ENCODE measurements around the gene OGA.
A peak's percentile ranks its signal among the peaks of the same experiment; 100 is the strongest.

The OGA gene

DNA sequence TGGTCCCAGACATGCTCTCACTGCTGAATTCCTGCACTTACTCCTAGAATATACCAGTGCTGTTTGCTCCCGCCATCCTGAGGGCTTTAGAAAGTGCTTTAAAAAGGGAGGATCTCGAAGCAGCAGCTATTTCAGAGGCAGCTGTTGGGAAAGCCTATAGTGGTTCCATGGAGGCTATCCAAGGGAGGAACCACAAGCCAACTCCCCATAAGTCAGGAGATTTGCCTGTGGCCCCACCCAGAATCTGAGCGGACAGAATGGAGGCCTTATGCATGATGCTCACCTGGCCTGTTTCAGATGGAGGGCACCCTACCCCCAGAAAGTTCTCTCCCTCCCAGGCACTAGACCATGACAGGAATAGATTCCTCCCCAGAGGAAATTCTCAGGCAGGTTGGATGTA lies 27.6 kb upstream of the OGA start:
- WGBS (ENCODE audit: insufficient coverage, insufficient read length) = no CpG with 5 or more reads among the region's 3 CpGs
- Histone ChIP-seq H3K36me3 (ENCODE audit: control insufficient read depth, insufficient read depth, low read length) (no peaks in the 10 kb centered on the region), H3K27ac (ENCODE audit: low read length) (no peak overlapping the region), H3K4me1 (ENCODE audit: control insufficient read depth, insufficient read depth, low read length) (peaks cover 3% of the 10 kb centered on the region; the same call in 1 of the 2 replicates), H3K9me3 (ENCODE audit: control insufficient read depth, insufficient read depth, low read length) (no peaks in the 10 kb centered on the region), H3K27me3 (ENCODE audit: control insufficient read depth, insufficient read depth, low read length) (no peaks in the 10 kb centered on the region; the same call in 1 of the 2 replicates), H3K4me3 (ENCODE audit: low read length) (no peak overlapping the region)
- no peak for DNase-seq (ENCODE audit: low read depth, low spot score)

DNA sequence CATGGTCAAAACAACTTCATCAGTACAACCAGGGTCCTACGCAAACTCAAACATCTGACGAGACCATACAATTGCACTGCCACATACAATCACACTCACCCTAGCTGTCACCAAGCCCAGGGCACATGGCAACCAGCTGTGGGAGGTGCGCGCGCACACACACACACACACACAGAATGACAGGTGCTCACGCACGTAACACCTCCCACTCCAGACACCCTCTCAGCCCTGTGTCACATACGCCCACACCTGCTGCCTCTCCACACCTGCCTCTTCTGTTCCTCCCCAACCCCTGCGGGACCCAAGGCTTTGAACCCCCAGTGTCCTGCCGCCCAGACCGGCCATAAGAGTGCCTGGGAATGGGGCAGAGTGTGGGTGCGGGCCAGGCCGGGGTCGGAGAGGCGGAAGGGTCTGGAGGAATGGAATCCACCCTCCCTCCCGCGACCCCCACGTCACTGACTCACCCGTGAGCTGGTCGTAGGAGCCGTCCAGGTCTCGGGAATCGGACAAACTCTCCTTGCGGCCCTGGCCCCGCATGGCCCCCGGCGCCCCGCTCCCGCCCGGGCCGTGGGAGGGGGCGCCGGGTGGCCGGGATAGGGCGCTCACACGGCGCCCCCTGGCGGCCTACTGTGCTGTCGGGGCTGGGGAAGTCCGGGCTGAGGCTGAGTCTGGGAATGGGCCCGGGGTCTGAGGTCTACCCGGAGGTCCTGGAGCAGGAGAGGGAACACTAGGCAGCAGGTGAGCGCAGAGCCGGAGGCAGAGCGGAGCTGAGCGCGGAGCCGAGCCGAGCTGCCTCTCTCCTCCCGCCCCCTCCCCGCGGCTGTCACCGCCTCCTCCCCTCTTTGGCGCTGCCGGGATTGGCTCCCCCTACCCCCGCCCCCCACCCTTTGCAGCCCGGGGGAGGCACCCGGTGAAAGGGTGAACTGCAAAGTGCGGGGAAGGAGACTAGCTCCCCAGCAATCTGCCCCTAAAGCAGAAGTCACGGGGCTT lies 25.1 kb upstream of the OGA start, which contains the start of gene KCNIP2:
TSS of gene KCNIP2 (minus strand) at position 769 of the 990 bp plus-strand sequence. CDS start at position 537, 232 bp downstream.
- Histone ChIP-seq H3K4me3 (ENCODE audit: low read length) (peak within 1 kb of the TSS; percentile 44; the same call in 1 of the 2 replicates), H3K4me1 (ENCODE audit: control insufficient read depth, insufficient read depth, low read length) (peaks cover 4% of the 10 kb centered on the region; the same call in 1 of the 2 replicates), H3K27me3 (ENCODE audit: control insufficient read depth, insufficient read depth, low read length) (no peaks in the 10 kb centered on the region; the same call in 1 of the 2 replicates), H3K36me3 (ENCODE audit: control insufficient read depth, insufficient read depth, low read length) (no peaks in the 10 kb centered on the region), H3K27ac (ENCODE audit: low read length) (no peak within 1 kb of the TSS), H3K9me3 (ENCODE audit: control insufficient read depth, insufficient read depth, low read length) (no peaks in the 10 kb centered on the region)
- peak; percentile 70 for DNase-seq (ENCODE audit: low read depth, low spot score)
- no CpG with 5 or more reads among the region's 60 CpGs for WGBS (ENCODE audit: insufficient coverage, insufficient read length)

DNA sequence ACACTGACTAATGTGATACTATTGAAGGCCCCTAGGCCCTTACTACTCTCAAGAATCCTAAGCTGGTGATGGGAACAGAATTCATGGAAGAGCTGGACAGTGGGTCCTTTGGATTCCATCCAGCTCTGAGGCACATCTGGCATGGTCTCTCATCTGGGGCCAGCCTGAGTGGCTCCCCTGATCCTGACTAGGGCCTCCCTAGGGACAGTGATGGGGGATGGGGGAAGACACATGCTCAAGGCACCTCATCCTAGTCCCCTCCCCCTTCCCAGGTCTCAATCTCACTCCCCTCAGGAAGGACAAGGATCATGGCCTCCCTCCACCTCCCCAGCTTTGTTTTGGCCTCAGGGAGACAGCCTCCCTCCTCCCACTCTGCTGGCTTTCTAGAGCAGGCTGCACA lies 23.6 kb upstream of the OGA start:
- Histone ChIP-seq H3K9me3 (ENCODE audit: control insufficient read depth, insufficient read depth, low read length) (no peaks in the 10 kb centered on the region), H3K27ac (ENCODE audit: low read length) (no peak overlapping the region), H3K27me3 (ENCODE audit: control insufficient read depth, insufficient read depth, low read length) (no peaks in the 10 kb centered on the region; the same call in 1 of the 2 replicates), H3K36me3 (ENCODE audit: control insufficient read depth, insufficient read depth, low read length) (no peaks in the 10 kb centered on the region), H3K4me1 (ENCODE audit: control insufficient read depth, insufficient read depth, low read length) (peaks cover 4% of the 10 kb centered on the region; the same call in 1 of the 2 replicates), H3K4me3 (ENCODE audit: low read length) (no peak overlapping the region)
- no peak for DNase-seq (ENCODE audit: low read depth, low spot score)

DNA sequence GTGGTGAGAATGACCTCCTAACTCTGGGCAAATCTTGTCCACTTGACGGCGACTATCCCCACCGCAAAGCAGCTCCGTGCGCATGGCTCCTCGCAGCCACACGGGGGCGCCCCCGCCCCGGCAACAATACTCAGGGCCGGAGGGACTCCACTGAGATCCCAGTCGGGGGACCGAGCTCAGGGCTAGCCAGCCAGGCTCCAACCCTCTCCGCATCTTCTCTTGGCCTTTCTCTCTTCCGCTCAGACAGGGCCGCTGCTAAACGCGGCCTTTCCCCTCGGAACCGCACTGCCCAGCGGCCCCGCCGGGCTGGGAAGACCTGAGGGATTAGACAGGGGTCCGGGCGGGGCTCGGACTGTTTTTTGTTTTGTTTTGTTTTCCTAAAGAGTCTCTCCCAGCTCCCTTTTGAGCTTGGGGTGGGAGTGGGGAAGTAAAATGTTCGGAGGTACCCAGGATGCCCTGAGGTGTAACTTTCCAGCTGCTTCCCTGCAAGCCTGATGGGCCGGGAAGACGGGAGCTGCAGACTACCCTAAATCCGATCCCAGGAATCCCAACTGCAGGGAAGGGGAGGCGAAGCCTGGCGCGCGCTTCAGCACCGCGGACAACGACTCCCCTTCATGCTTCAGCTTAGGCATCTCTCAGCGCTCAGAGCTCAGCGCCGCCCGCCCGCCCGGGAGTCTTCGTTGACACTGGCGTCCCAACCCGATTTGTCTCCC lies 22.7 kb upstream of the OGA start:
- no peaks in the 10 kb centered on the region for H3K9me3 ChIP-seq (ENCODE audit: control insufficient read depth, insufficient read depth, low read length)
- peak; percentile 84 for DNase-seq (ENCODE audit: low read depth, low spot score)
- H3K27ac ChIP-seq (ENCODE audit: low read length) = no peak overlapping the region
- no CpG with 5 or more reads among the region's 46 CpGs for WGBS (ENCODE audit: insufficient coverage, insufficient read length)
- peak overlapping the region; percentile 15; the same call in 1 of the 2 replicates for H3K4me3 ChIP-seq (ENCODE audit: low read length)
- H3K36me3 ChIP-seq (ENCODE audit: control insufficient read depth, insufficient read depth, low read length) = no peaks in the 10 kb centered on the region
- peaks cover 4% of the 10 kb centered on the region; the same call in 1 of the 2 replicates for H3K4me1 ChIP-seq (ENCODE audit: control insufficient read depth, insufficient read depth, low read length)
- H3K27me3 ChIP-seq (ENCODE audit: control insufficient read depth, insufficient read depth, low read length) = no peaks in the 10 kb centered on the region; the same call in 1 of the 2 replicates

DNA sequence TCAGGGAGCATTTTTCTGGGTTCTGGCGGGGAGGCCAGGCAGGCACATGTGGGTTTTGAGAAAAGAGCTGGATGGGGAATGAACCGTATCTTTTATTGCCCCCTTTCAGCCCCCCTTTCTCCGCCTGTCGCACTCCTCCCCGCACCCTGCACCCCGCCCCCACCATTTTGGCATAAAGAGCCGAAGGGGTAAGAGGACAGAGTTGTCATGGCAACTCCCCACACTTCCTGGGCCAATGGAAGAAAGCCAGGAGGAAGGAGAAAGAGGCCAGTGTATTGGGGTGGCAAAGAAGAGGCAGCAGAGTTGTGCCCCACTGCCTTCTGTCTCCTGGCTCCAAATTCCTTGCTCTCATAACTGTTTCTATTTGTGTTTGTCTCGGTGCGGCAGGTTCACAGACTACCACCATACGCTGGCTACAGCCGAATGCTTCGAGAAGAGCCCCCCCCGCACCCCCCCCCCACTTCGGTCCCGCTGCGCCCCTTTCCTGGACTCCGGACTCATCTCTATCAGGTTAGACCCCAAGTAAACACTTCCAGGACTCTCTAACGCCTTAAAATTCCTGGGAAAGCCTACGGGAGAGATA lies 21.9 kb upstream of the OGA start:
- DNase-seq (ENCODE audit: low read depth, low spot score) = peak; percentile 54
- H3K36me3 ChIP-seq (ENCODE audit: control insufficient read depth, insufficient read depth, low read length) = no peaks in the 10 kb centered on the region
- no CpG with 5 or more reads among the region's 19 CpGs for WGBS (ENCODE audit: insufficient coverage, insufficient read length)
- peaks cover 4% of the 10 kb centered on the region; the same call in 1 of the 2 replicates for H3K4me1 ChIP-seq (ENCODE audit: control insufficient read depth, insufficient read depth, low read length)
- H3K4me3 ChIP-seq (ENCODE audit: low read length) = peak overlapping the region; percentile 67; the same call in 1 of the 2 replicates
- H3K27ac ChIP-seq (ENCODE audit: low read length) = no peak overlapping the region
- H3K9me3 ChIP-seq (ENCODE audit: control insufficient read depth, insufficient read depth, low read length) = no peaks in the 10 kb centered on the region
- H3K27me3 ChIP-seq (ENCODE audit: control insufficient read depth, insufficient read depth, low read length) = no peaks in the 10 kb centered on the region; the same call in 1 of the 2 replicates

DNA sequence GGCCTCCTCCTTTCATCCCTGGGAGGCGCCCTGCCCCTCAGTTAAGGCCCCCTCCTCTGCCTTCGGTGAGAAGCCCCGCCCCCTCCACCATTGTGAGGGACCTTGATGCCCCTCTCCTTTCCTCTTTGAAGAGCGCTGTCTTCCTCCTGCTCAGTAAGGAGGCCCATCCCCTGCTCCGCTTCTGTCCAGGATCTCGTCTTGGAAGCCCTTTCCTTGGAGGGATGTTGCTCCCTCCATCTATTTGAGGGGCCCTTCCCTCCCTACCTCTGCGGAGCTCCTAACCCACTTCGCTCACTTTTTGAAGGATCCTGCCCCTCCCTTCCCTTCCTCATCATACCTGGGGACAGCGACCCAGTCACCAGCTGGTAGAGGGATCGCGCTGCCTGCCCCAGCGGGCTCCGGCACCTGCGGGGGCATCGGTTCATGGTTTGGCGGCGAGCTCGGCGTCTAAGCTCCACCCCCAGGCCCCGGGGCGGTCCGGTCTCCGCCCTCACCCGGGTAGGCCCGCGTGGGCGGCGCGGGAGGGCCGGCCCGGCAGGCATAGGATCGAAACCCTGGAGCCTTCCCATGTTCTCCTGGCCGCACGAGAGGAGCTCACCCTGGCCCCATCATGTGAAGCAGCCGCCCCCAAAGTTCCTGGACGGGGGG lies 21.3 kb upstream of the OGA start:
- no peak overlapping the region for H3K27ac ChIP-seq (ENCODE audit: low read length)
- DNase-seq (ENCODE audit: low read depth, low spot score) = no peak

DNA sequence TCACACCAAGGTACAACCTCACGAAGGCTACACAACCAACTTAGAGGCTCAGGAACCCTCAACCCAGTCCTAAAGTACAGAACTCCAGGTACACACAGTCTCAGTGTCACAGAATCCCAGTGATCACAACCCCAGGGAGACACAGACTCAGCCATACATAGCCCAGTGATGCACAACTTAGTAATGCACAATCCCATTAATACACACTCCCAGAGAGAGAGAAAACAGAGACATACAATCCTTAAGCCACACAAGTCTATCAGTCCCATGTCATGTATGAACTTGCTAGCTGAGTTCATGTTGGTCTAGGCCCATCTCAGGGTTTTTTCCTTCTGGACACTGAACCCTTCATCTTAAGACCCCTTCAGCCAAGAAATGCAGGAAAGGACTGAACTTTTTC lies 20.8 kb upstream of the OGA start:
- Histone ChIP-seq H3K27ac (ENCODE audit: low read length) (no peak overlapping the region), H3K36me3 (ENCODE audit: control insufficient read depth, insufficient read depth, low read length) (no peaks in the 10 kb centered on the region), H3K4me1 (ENCODE audit: control insufficient read depth, insufficient read depth, low read length) (peaks cover 4% of the 10 kb centered on the region; the same call in 1 of the 2 replicates), H3K9me3 (ENCODE audit: control insufficient read depth, insufficient read depth, low read length) (no peaks in the 10 kb centered on the region), H3K27me3 (ENCODE audit: control insufficient read depth, insufficient read depth, low read length) (no peaks in the 10 kb centered on the region; the same call in 1 of the 2 replicates), H3K4me3 (ENCODE audit: low read length) (peak overlapping the region; percentile 67; the same call in 1 of the 2 replicates)
- no CpG with 5 or more reads among the region's 1 CpG for WGBS (ENCODE audit: insufficient coverage, insufficient read length)
- no peak for DNase-seq (ENCODE audit: low read depth, low spot score)

More for the DNA sequence above, 21.3 kb upstream of the OGA start:
- Histone ChIP-seq H3K4me1 (ENCODE audit: control insufficient read depth, insufficient read depth, low read length) (peaks cover 4% of the 10 kb centered on the region; the same call in 1 of the 2 replicates), H3K4me3 (ENCODE audit: low read length) (peak overlapping the region; percentile 67; the same call in 1 of the 2 replicates), H3K9me3 (ENCODE audit: control insufficient read depth, insufficient read depth, low read length) (no peaks in the 10 kb centered on the region), H3K36me3 (ENCODE audit: control insufficient read depth, insufficient read depth, low read length) (no peaks in the 10 kb centered on the region), H3K27me3 (ENCODE audit: control insufficient read depth, insufficient read depth, low read length) (no peaks in the 10 kb centered on the region; the same call in 1 of the 2 replicates)
- no CpG with 5 or more reads among the region's 36 CpGs for WGBS (ENCODE audit: insufficient coverage, insufficient read length)

DNA sequence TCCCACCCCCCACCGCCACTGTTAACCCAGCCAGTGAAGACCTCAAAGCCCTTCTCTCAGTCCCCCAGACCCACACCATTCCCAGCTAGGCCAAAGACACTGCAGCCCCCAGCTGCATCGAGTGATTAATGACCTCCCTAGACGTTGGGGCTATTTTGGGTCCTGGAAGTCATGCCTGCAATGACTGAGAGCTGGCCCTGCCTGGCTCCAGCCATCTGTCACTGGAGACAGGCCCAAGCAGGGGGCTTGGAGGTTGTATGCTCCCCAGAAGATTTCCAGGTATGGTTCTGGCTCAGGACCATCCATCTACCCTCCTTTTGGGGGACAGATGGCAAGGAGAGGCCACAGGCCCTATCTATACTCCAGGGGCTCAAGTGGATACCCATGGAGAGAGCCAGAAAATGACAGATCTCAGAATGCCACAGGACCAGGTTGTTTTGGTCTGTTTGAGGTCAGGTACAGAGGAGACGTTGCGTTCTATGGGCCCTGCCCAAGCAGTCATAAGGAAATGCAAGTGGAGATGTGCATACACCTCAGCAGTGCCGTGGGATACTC lies 20.2 kb upstream of the OGA start:
- H3K27me3 ChIP-seq (ENCODE audit: control insufficient read depth, insufficient read depth, low read length) = no peaks in the 10 kb centered on the region; the same call in 1 of the 2 replicates
- H3K27ac ChIP-seq (ENCODE audit: low read length) = no peak overlapping the region
- peaks cover 4% of the 10 kb centered on the region; the same call in 1 of the 2 replicates for H3K4me1 ChIP-seq (ENCODE audit: control insufficient read depth, insufficient read depth, low read length)
- no CpG with 5 or more reads among the region's 6 CpGs for WGBS (ENCODE audit: insufficient coverage, insufficient read length)
- no peaks in the 10 kb centered on the region for H3K9me3 ChIP-seq (ENCODE audit: control insufficient read depth, insufficient read depth, low read length)
- H3K36me3 ChIP-seq (ENCODE audit: control insufficient read depth, insufficient read depth, low read length) = no peaks in the 10 kb centered on the region
- H3K4me3 ChIP-seq (ENCODE audit: low read length) = no peak overlapping the region
- DNase-seq (ENCODE audit: low read depth, low spot score) = no peak

DNA sequence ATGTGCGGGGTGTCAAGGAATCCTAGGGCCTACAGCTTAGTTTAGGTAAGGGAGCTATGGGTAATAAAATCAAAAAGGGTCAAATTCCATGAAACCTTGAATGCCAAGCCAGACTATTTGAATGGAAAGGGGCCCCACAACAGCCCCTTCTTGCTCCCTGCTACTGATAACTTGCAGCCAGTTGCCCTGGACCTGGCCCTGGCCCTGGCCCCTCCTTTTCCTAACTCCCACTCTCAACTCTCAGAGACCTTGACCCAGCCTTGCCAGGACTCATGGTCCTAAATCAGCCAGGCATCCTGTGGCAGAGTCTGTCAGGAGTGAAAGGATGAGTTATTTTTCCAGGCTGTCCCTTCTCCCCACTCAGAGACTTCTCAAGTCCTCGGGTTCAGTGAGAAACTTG lies 19.5 kb upstream of the OGA start:
- DNase-seq (ENCODE audit: low read depth, low spot score) = no peak
- Histone ChIP-seq H3K4me3 (ENCODE audit: low read length) (no peak overlapping the region), H3K27ac (ENCODE audit: low read length) (no peak overlapping the region), H3K27me3 (ENCODE audit: control insufficient read depth, insufficient read depth, low read length) (no peaks in the 10 kb centered on the region; the same call in 1 of the 2 replicates), H3K9me3 (ENCODE audit: control insufficient read depth, insufficient read depth, low read length) (no peaks in the 10 kb centered on the region), H3K36me3 (ENCODE audit: control insufficient read depth, insufficient read depth, low read length) (no peaks in the 10 kb centered on the region), H3K4me1 (ENCODE audit: control insufficient read depth, insufficient read depth, low read length) (peaks cover 2% of the 10 kb centered on the region; the same call in 1 of the 2 replicates)
- WGBS (ENCODE audit: insufficient coverage, insufficient read length) = no CpG with 5 or more reads among the region's 2 CpGs

Measured in iPS DF 6.9 (cell line).